CD4-positive, alpha-beta T cell treated with Interleukin-15 for 1 hour (primary cell): Measurements from ENCODE around the gene CD83.

Experiments used
- DNase-seq: peaks from one replicate; pipeline ENCODE4 v3.0.0-alpha.2; 2020

CD83 gene

GRCh38 chr6:14117158-14118090 lies at the start of gene CD83:
Gene CD83, plus strand, starts transcription at chr6:14117772. Its CDS starts 40 bp downstream, at chr6:14117812.
- DNase-seq: peak; percentile 94

- no peak for DNase-seq
These were observed 49.4 kb upstream of the CD83 start for GRCh38 chr6:14068133-14068532.

GRCh38 chr6:14068623-14069022 lies 48.9 kb upstream of the CD83 start:
- no peak for DNase-seq

GRCh38 chr6:14070457-14070856 lies 47.1 kb upstream of the CD83 start:
- DNase-seq: no peak

GRCh38 chr6:14072084-14072483 lies 45.5 kb upstream of the CD83 start:
- no peak for DNase-seq

- peak; percentile 42 for DNase-seq
These were observed 43.8 kb upstream of the CD83 start for GRCh38 chr6:14073561-14074354.

GRCh38 chr6:14074476-14075094 lies 43.0 kb upstream of the CD83 start:
- DNase-seq: no peak

- no peak for DNase-seq
These were observed 42.5 kb upstream of the CD83 start for GRCh38 chr6:14075095-14075503.

GRCh38 chr6:14077193-14077867 lies 40.2 kb upstream of the CD83 start:
- no peak for DNase-seq

GRCh38 chr6:14079433-14079832 lies 38.1 kb upstream of the CD83 start:
- no peak for DNase-seq

GRCh38 chr6:14079971-14080370 lies 37.6 kb upstream of the CD83 start:
- no peak for DNase-seq

GRCh38 chr6:14081126-14081525 lies 36.4 kb upstream of the CD83 start:
- DNase-seq: no peak

GRCh38 chr6:14082771-14083170 lies 34.8 kb upstream of the CD83 start:
- DNase-seq: no peak

GRCh38 chr6:14083262-14083661 lies 34.3 kb upstream of the CD83 start:
- no peak for DNase-seq

GRCh38 chr6:14083751-14084150 lies 33.8 kb upstream of the CD83 start:
- no peak for DNase-seq

- no peak for DNase-seq
These were observed 33.2 kb upstream of the CD83 start for GRCh38 chr6:14084388-14084787.

- no peak for DNase-seq
These were observed 32.3 kb upstream of the CD83 start for GRCh38 chr6:14085176-14085787.

GRCh38 chr6:14086701-14087100 lies 30.9 kb upstream of the CD83 start:
- DNase-seq: no peak

GRCh38 chr6:14088600-14089192 lies 28.9 kb upstream of the CD83 start:
- DNase-seq: no peak

GRCh38 chr6:14089224-14089623 lies 28.3 kb upstream of the CD83 start:
- DNase-seq: no peak

- DNase-seq: no peak
These were observed 26.1 kb upstream of the CD83 start for GRCh38 chr6:14091339-14091978.
